GM13977 (cell line): ENCODE results near the gene IPO13.

Source experiments
- DNase-seq: peaks from one replicate; pipeline ENCODE4 v3.0.0; 2012; ENCODE audit warnings: low spot score
- CTCF ChIP-seq: IDR thresholded peaks from 2 replicates; pipeline ENCODE4 v1.5.1; 2012; ENCODE audit warnings: mild to moderate bottlenecking, control low read depth; ENCODE audit not compliant: insufficient read depth; ENCODE audit errors: extremely low read depth, missing control alignments
- in situ Hi-C: fragments of 300-500 bp; cut with MboI; formaldehyde crosslinking; loops from one replicate; pipeline ENCODE4 v1.12.0; 2022; ENCODE audit warnings: low sequenced_read_pairs, low pct_unique_long_range_greater_than_20kb, mixed read lengths, inconsistent platforms; ENCODE audit not compliant: unreplicated experiment

Gene IPO13

GRCh38 chr1:43946236-43947060 is at the start of gene IPO13:
IPO13 (plus strand) TSS chr1:43946950; CDS start chr1:43947601, 651 bp downstream.
- TF ChIP-seq CTCF, result peak; percentile 90
- DNase-seq, result peak; percentile 99
- in situ Hi-C loops, result loop anchor here (25.0 kb wide), 1 partner anchor 409 kb away; the partner anchor contains the start of gene PTPRF

GRCh38 chr1:43898981-43899380 is 47.8 kb upstream of the IPO13 start:
- no peak for DNase-seq
- in situ Hi-C loops, result no loop called here
- no peak for TF ChIP-seq CTCF

GRCh38 chr1:43900386-43900785 is 46.4 kb upstream of the IPO13 start:
- no peak for TF ChIP-seq CTCF
- in situ Hi-C loops, result no loop called here
- no peak for DNase-seq

- DNase-seq, result no peak
- no peak for TF ChIP-seq CTCF
- in situ Hi-C loops, result no loop called here
Observed at GRCh38 chr1:43901196-43901961, 45.4 kb upstream of the IPO13 start.

- DNase-seq, result no peak
- TF ChIP-seq CTCF, result no peak
- in situ Hi-C loops, result no loop called here
Observed at GRCh38 chr1:43902058-43902831, 44.5 kb upstream of the IPO13 start.
